ENCODE results near the gene RAB15. TPM values are rescaled to one million over a fixed set of nuclear protein-coding genes. Genes with fewer than 3 reads are reported as not detected.

Gene RAB15
- total and polyA plus RNA-seq, 8 donors: 1.2 to 20.3 (median 11.5) TPM

- no peak overlapping the region for H3K27ac ChIP-seq
- intact Hi-C loops (cut with DNase I; ENCODE audit: low total_unique reads): no loop called here
- H3K36me3 ChIP-seq: peaks cover 6 to 77% (median 69%) of the 10 kb centered on the region in 4 donors
- no peak for TF ChIP-seq EP300 (IDR thresholded peaks at IDR 0.05)
- no peak for TF ChIP-seq POLR2A (IDR thresholded peaks at IDR 0.05)
- TF ChIP-seq POLR2AphosphoS5 (IDR thresholded peaks at IDR 0.05): no peak
- TF ChIP-seq, protein P1, sequence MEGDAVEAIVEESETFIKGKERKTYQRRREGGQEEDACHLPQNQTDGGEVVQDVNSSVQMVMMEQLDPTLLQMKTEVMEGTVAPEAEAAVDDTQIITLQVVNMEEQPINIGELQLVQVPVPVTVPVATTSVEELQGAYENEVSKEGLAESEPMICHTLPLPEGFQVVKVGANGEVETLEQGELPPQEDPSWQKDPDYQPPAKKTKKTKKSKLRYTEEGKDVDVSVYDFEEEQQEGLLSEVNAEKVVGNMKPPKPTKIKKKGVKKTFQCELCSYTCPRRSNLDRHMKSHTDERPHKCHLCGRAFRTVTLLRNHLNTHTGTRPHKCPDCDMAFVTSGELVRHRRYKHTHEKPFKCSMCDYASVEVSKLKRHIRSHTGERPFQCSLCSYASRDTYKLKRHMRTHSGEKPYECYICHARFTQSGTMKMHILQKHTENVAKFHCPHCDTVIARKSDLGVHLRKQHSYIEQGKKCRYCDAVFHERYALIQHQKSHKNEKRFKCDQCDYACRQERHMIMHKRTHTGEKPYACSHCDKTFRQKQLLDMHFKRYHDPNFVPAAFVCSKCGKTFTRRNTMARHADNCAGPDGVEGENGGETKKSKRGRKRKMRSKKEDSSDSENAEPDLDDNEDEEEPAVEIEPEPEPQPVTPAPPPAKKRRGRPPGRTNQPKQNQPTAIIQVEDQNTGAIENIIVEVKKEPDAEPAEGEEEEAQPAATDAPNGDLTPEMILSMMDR (IDR thresholded peaks at IDR 0.05): no peak
- H3K4me1 ChIP-seq: peaks cover 0 to 54% (median 22%) of the 10 kb centered on the region in 4 donors
- no peak for DNase-seq
- H3K4me3 ChIP-seq: no peak overlapping the region
- no peaks in the 10 kb centered on the region for H3K27me3 ChIP-seq
- H3K9me3 ChIP-seq: no peaks in the 10 kb centered on the region
Observed at GRCh38 chr14:64932231-64932630, 39.9 kb downstream of the RAB15 start.

- TF ChIP-seq, protein P1 (IDR thresholded peaks at IDR 0.05): no peak
- no peak for TF ChIP-seq EP300 (IDR thresholded peaks at IDR 0.05)
- TF ChIP-seq POLR2A (IDR thresholded peaks at IDR 0.05): no peak
- TF ChIP-seq POLR2AphosphoS5 (IDR thresholded peaks at IDR 0.05): no peak
- Histone ChIP-seq H3K9me3 (no peaks in the 10 kb centered on the region), H3K27me3 (no peaks in the 10 kb centered on the region), H3K36me3 (peaks cover 6 to 88% (median 80%) of the 10 kb centered on the region in 4 donors), H3K27ac (peak overlapping the region in 1 of 5 donors; percentile 23), H3K4me3 (no peak overlapping the region), H3K4me1 (peaks cover 0 to 43% (median 16%) of the 10 kb centered on the region in 4 donors)
- 86 to 98% (median 96%) methylated on average over 2 of the region's 2 CpGs for WGBS, 5 donors
- intact Hi-C loops (cut with DNase I; ENCODE audit: low total_unique reads): no loop called here
- no peak for DNase-seq
Observed at GRCh38 chr14:64931123-64931522, 41.0 kb downstream of the RAB15 start.

GRCh38 chr14:64930085-64930843 lies 41.9 kb downstream of the RAB15 start:
- intact Hi-C loops (cut with DNase I; ENCODE audit: low total_unique reads): no loop called here
- no peak for TF ChIP-seq POLR2A (IDR thresholded peaks at IDR 0.05)
- TF ChIP-seq, protein P1 (IDR thresholded peaks at IDR 0.05): no peak
- TF ChIP-seq EP300 (IDR thresholded peaks at IDR 0.05): no peak
- TF ChIP-seq POLR2AphosphoS5 (IDR thresholded peaks at IDR 0.05): no peak
- DNase-seq: peak in 1 of 2 donors; percentile 39
- H3K4me3 ChIP-seq: no peak overlapping the region
- 66 to 79% (median 75%) methylated on average over 3 of the region's 3 CpGs for WGBS, 5 donors
- H3K4me1 ChIP-seq: peaks cover 0 to 34% (median 12%) of the 10 kb centered on the region in 4 donors
- H3K9me3 ChIP-seq: no peaks in the 10 kb centered on the region
- peaks cover 6 to 96% (median 88%) of the 10 kb centered on the region in 4 donors for H3K36me3 ChIP-seq
- H3K27ac ChIP-seq: peak overlapping the region in 3 of 5 donors; percentile 2 to 23 (median 8)
- no peaks in the 10 kb centered on the region for H3K27me3 ChIP-seq

DNA sequence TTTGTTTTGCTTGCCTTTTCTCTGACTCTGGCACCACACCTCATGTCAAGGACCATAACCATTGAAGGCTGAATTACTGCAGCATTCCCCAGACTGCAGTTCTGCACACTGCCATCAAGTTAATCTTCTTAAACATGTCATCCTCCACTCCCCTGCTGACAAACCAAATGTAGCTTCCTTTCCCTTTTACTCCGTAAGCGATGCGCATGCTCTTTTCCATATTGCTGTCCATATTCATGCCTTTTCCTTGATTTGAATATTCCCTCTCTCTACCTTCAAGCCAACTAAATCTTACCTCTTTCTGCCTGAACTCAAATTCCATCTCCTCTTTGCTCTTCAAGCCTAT lies 43.1 kb downstream of the RAB15 start:
- Histone ChIP-seq H3K4me3 (no peak overlapping the region), H3K9me3 (no peaks in the 10 kb centered on the region), H3K27ac (peak overlapping the region in 2 of 5 donors; percentile 18 to 23), H3K27me3 (no peaks in the 10 kb centered on the region), H3K4me1 (peaks cover 0 to 29% (median 14%) of the 10 kb centered on the region in 4 donors), H3K36me3 (peaks cover 14 to 97% (median 92%) of the 10 kb centered on the region in 4 donors)
- TF ChIP-seq POLR2AphosphoS5 (IDR thresholded peaks at IDR 0.05): no peak
- TF ChIP-seq POLR2A (IDR thresholded peaks at IDR 0.05): no peak
- no peak for TF ChIP-seq EP300 (IDR thresholded peaks at IDR 0.05)
- TF ChIP-seq, protein P1 (IDR thresholded peaks at IDR 0.05): no peak
- no peak for DNase-seq
- WGBS, 5 donors: 90 to 98% (median 97%) methylated on average over 3 of the region's 3 CpGs
- intact Hi-C loops (cut with DNase I; ENCODE audit: low total_unique reads): loop anchor here (10.0 kb wide), 1 partner anchor 46 kb away; the partner anchor contains the start of gene RAB15

All from stomach (tissue), 9 donors.